ENCODE data around the gene L3MBTL4.

The L3MBTL4 gene

GRCh38 chr18:5961828-5962150 lies 452.9 kb downstream of the L3MBTL4 start:
- no peak for DNase-seq (ENCODE audit: low spot score)

GRCh38 chr18:5961097-5961827 lies 453.4 kb downstream of the L3MBTL4 start:
- no peak for DNase-seq (ENCODE audit: low spot score)

- no peak for DNase-seq (ENCODE audit: low spot score)
Observed at GRCh38 chr18:5958822-5959221, 455.9 kb downstream of the L3MBTL4 start.

- no peak for DNase-seq (ENCODE audit: low spot score)
Observed at GRCh38 chr18:5955861-5956260, 458.9 kb downstream of the L3MBTL4 start.

GRCh38 chr18:5951515-5952091 lies 463.1 kb downstream of the L3MBTL4 start:
- no peak for DNase-seq (ENCODE audit: low spot score)

- no peak for DNase-seq (ENCODE audit: low spot score)
Observed at GRCh38 chr18:5948781-5949180, 465.9 kb downstream of the L3MBTL4 start.

- DNase-seq (ENCODE audit: low spot score) = no peak
Observed at GRCh38 chr18:5948237-5948636, 466.5 kb downstream of the L3MBTL4 start.

GRCh38 chr18:5944448-5944847 lies 470.3 kb downstream of the L3MBTL4 start:
- no peak for DNase-seq (ENCODE audit: low spot score)

- DNase-seq (ENCODE audit: low spot score) = peak; percentile 7
Observed at GRCh38 chr18:5943514-5943913, 471.2 kb downstream of the L3MBTL4 start.

- no peak for DNase-seq (ENCODE audit: low spot score)
Observed at GRCh38 chr18:5942591-5942990, 472.1 kb downstream of the L3MBTL4 start.

- no peak for DNase-seq (ENCODE audit: low spot score)
Observed at GRCh38 chr18:5941890-5942289, 472.8 kb downstream of the L3MBTL4 start.

GRCh38 chr18:5939801-5940667 lies 474.7 kb downstream of the L3MBTL4 start:
- DNase-seq (ENCODE audit: low spot score) = no peak

GRCh38 chr18:5937795-5938194 lies 476.9 kb downstream of the L3MBTL4 start:
- DNase-seq (ENCODE audit: low spot score) = no peak

GRCh38 chr18:5937121-5937520 lies 477.6 kb downstream of the L3MBTL4 start:
- no peak for DNase-seq (ENCODE audit: low spot score)

- no peak for DNase-seq (ENCODE audit: low spot score)
Observed at GRCh38 chr18:5930789-5931188, 483.9 kb downstream of the L3MBTL4 start.

- DNase-seq (ENCODE audit: low spot score) = no peak
Observed at GRCh38 chr18:5918205-5918858, 496.4 kb downstream of the L3MBTL4 start.

GRCh38 chr18:5914951-5915350 lies 499.8 kb downstream of the L3MBTL4 start:
- DNase-seq (ENCODE audit: low spot score) = no peak

GRCh38 chr18:5914016-5914415 lies 500.7 kb downstream of the L3MBTL4 start:
- DNase-seq (ENCODE audit: low spot score) = no peak

- no peak for DNase-seq (ENCODE audit: low spot score)
Observed at GRCh38 chr18:5912566-5912965, 502.1 kb downstream of the L3MBTL4 start.

GRCh38 chr18:5909125-5909524 lies 505.6 kb downstream of the L3MBTL4 start:
- no peak for DNase-seq (ENCODE audit: low spot score)

Measured in putamen (tissue), 1 donor.